Endothelial cell of umbilical vein (primary cell): ENCODE data around the gene KIF1B. TPM values are rescaled to one million over a fixed set of nuclear protein-coding genes. Genes with fewer than 3 reads are reported as not detected.

ENCODE experiments used
- BruUV-seq: library from RNA; stranded (reverse); fragments of 400-500 nt; replicated peaks from 2 replicates; lab custom pipeline; 2021; lab: Mats Ljungman, UMichigan
- CTCF ChIA-PET: fragments of 300-600, 350-600 bp; sonication (Branson Sonifier 250); formaldehyde crosslinking; loops from one replicate; lab custom pipeline; 2021; ENCODE audit warnings: antibody characterized with exemption, inconsistent platforms; lab: Charles Lee
- POLR2A ChIA-PET: fragments of 300-600, 350-600 bp; sonication (Branson Sonifier 250); formaldehyde crosslinking; loops from one replicate; lab custom pipeline; 2021; ENCODE audit warnings: antibody characterized with exemption, inconsistent platforms; lab: Charles Lee
- DNase-seq: peaks from one replicate; pipeline ENCODE4 v3.0.0-alpha.2; 2011; ENCODE audit warnings: low read depth, low spot score
- FAIRE-seq: peaks from 2 replicates; lab custom pipeline; 2011; peaks lifted over from hg19 to GRCh38; lab: Jason Lieb, UNC
- H2AFZ ChIP-seq: 2 replicates; pipeline ENCODE4 v1.6.0; 2012; ENCODE audit warnings: low read depth, low read length, control low read depth, inconsistent platforms
- H3K27ac ChIP-seq: 2 replicates; pipeline ENCODE4 v1.5.1; 2011; ENCODE audit warnings: low read depth, mild to moderate bottlenecking, control low read depth, low read length, moderate library complexity; ENCODE audit not compliant: insufficient read depth
- H3K27me3 ChIP-seq, 2 experiments: 2 replicates each; pipeline versions ENCODE4 v1.6.0 to v1.6.1; 2011; ENCODE audit warnings: low read length in 2 of 2, mixed read lengths in 1 of 2; ENCODE audit not compliant: control insufficient read depth in 2 of 2, insufficient read depth in 2 of 2
- H3K36me3 ChIP-seq, 2 experiments: 2 replicates in 1 of 2; 3 replicates in 1 of 2; pipeline ENCODE4 v1.5.1; 2011; ENCODE audit warnings: low read length in 2 of 2, mild to moderate bottlenecking in 1 of 2, moderate library complexity in 1 of 2; ENCODE audit not compliant: control insufficient read depth in 2 of 2, insufficient read depth in 2 of 2; ENCODE audit errors: extremely low read depth in 1 of 2
- H3K4me1 ChIP-seq: 3 replicates; pipeline ENCODE4 v1.5.1; 2011; ENCODE audit warnings: mild to moderate bottlenecking, low read length; ENCODE audit not compliant: control insufficient read depth, insufficient read depth; ENCODE audit errors: extremely low read depth
- H3K4me2 ChIP-seq: 2 replicates; pipeline ENCODE4 v1.6.1; 2011; ENCODE audit warnings: low read length, control low read depth, mixed read lengths; ENCODE audit not compliant: insufficient read depth
- H3K4me3 ChIP-seq, 3 experiments: fragments of 200-600 bp in 1 of 3; sonication (generic), shearing (Covaris generic) in 1 of 3; replicated peaks in 1 of 3; 2 replicates each; pipeline ENCODE4 v1.5.1; 2011 to 2016; ENCODE audit warnings: control low read depth in 3 of 3, low read length in 3 of 3, mild to moderate bottlenecking in 2 of 3, inconsistent platforms in 1 of 3, low read depth in 1 of 3, moderate library complexity in 1 of 3; ENCODE audit not compliant: insufficient read depth in 1 of 3
- H3K79me2 ChIP-seq: 2 replicates; pipeline ENCODE4 v1.6.0; 2012; ENCODE audit warnings: low read length, inconsistent platforms; ENCODE audit not compliant: control insufficient read depth, insufficient read depth
- H3K9ac ChIP-seq: replicated peaks from 2 replicates; pipeline ENCODE3; 2011; ENCODE audit warnings: low read length, control low read depth; ENCODE audit not compliant: insufficient read depth; ENCODE audit errors: extremely low read depth
- H3K9me1 ChIP-seq: replicated peaks from 3 replicates; pipeline ENCODE4 v1.6.0; 2011; ENCODE audit warnings: mild to moderate bottlenecking, low read length; ENCODE audit not compliant: control insufficient read depth, insufficient read depth; ENCODE audit errors: extremely low read depth
- H3K9me3 ChIP-seq: replicated peaks from 2 replicates; pipeline ENCODE4 v1.5.1; 2012; ENCODE audit warnings: low read length, inconsistent platforms; ENCODE audit not compliant: control insufficient read depth, insufficient read depth
- H4K20me1 ChIP-seq: replicated peaks from 2 replicates; pipeline ENCODE3; 2011; ENCODE audit warnings: mild to moderate bottlenecking, low read length; ENCODE audit not compliant: control insufficient read depth, insufficient read depth; ENCODE audit errors: extremely low read depth
- EZH2 ChIP-seq: IDR thresholded peaks from 2 replicates; pipeline ENCODE4 v1.6.1; 2012; ENCODE audit warnings: borderline replicate concordance, low read depth, mild to moderate bottlenecking, moderate library complexity, low read length, inconsistent platforms; ENCODE audit not compliant: severe bottlenecking
- FOS ChIP-seq: IDR thresholded peaks from 2 replicates; pipeline ENCODE4 v1.6.1; 2011; ENCODE audit warnings: mild to moderate bottlenecking, low read length, moderate library complexity, borderline replicate concordance; ENCODE audit not compliant: insufficient read depth
- GATA2 ChIP-seq: IDR thresholded peaks from 2 replicates; pipeline ENCODE4 v1.7.0; 2011; ENCODE audit warnings: low read depth, mild to moderate bottlenecking, moderate library complexity, mixed read lengths, low read length; ENCODE audit not compliant: insufficient read length, insufficient read depth
- JUN ChIP-seq: IDR thresholded peaks from 2 replicates; pipeline ENCODE4 v1.6.1; 2011; ENCODE audit warnings: borderline replicate concordance, low read depth; ENCODE audit not compliant: insufficient read length, insufficient read depth
- MAX ChIP-seq: IDR thresholded peaks from 2 replicates; pipeline ENCODE4 v1.6.1; 2011; ENCODE audit not compliant: insufficient read depth, insufficient read length
- MYC ChIP-seq: IDR thresholded peaks from one replicate; pipeline ENCODE4 v1.6.1; 2011; ENCODE audit warnings: mild to moderate bottlenecking, low read depth, low read length
- POLR2A ChIP-seq: IDR thresholded peaks from 2 replicates; pipeline ENCODE4 v1.6.1; 2012; ENCODE audit warnings: low read depth, mild to moderate bottlenecking, control low read depth, low read length
- POLR2AphosphoS5 ChIP-seq: IDR thresholded peaks from 2 replicates; pipeline ENCODE4 v1.6.1; 2012; ENCODE audit warnings: low read depth, mild to moderate bottlenecking, control low read depth, low read length, moderate library complexity; ENCODE audit not compliant: insufficient read depth
- dilution Hi-C: fragments of 300-500 bp; cut with MboI; formaldehyde crosslinking; loops from one replicate; pipeline ENCODE4 v1.15.0; 2019; ENCODE audit warnings: low sequenced_read_pairs; ENCODE audit not compliant: extremely low pct_ligation_motif_present
- intact Hi-C: fragments of 100-400 bp; cut with micrococcal nuclease; formaldehyde crosslinking; loops from one replicate; pipeline ENCODE4 v1.10.0; 2022
- polyA plus RNA-seq, 4 experiments: library from polyadenylated mRNA; depleted of rRNA in 3 of 4; stranded (reverse) in 3 of 4; unstranded in 1 of 4; fragments of >200 nt; gene quantifications; 2 replicates each; pipeline versions ENCODE4 v1.2.1 to v1.2.3, GENCODE V29; 2011 to 2012; ENCODE audit warnings: missing spikeins in 1 of 4
- total RNA-seq: library from RNA; stranded (reverse); gene quantifications from 2 replicates; pipeline ENCODE4 v1.2.3, GENCODE V29; 2021
- TF ChIP-seq, protein P1 (sequence below), 2 donors: IDR thresholded peaks; 1 replicate in 1 of 2; 2 replicates in 1 of 2; pipeline ENCODE4 v1.5.1; 2011; ENCODE audit warnings: low read length in 2 of 2, mild to moderate bottlenecking in 2 of 2, moderate library complexity in 2 of 2, control low read depth in 1 of 2, inconsistent platforms in 1 of 2, low read depth in 1 of 2; ENCODE audit not compliant: insufficient read depth in 1 of 2; ENCODE audit errors: extremely low read depth in 1 of 2

The KIF1B gene
- total and polyA plus RNA-seq, 2 donors (not counting 3 experiments of a cell fraction or from before 2014, with no cell fraction given): 14.8 to 58.6 TPM

DNA sequence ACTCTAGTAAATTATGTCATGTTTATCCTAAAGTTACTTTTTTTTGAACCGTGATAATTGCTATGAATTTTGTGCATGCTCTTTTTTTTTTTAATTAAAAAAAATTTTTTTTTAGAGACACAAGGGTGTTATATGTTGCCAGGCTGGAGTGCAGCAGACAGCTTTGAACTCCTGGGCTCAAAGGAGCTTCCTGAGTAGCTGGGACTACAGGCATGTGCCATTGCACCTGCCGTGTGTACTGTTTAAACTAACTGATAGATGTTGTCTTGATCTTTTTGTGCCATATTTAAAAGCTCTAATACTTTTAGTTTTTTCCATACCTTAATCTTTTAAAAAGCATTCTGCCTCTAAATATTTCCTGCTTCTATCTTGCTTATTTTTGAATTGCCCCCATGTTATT is 60.7 kb downstream of the KIF1B start:
- H3K4me3 ChIP-seq: no peak overlapping the region
- peaks cover 3 to 4% of the 10 kb centered on the region in 2 experiments for H3K36me3 ChIP-seq

More for the DNA sequence above, 60.7 kb downstream of the KIF1B start:
- dilution Hi-C loops (no loop called here), intact Hi-C loops (no loop called here)
- BruUV-seq: no TSS peak
- H2AFZ ChIP-seq: no peak overlapping the region
- POLR2A ChIA-PET: no interaction called here
- H4K20me1 ChIP-seq: peaks cover 2% of the 10 kb centered on the region
- no peak overlapping the region for H3K9ac ChIP-seq
- H3K9me3 ChIP-seq: no peaks in the 10 kb centered on the region
- peaks cover 2% of the 10 kb centered on the region for H3K79me2 ChIP-seq
- no peak overlapping the region for H3K27ac ChIP-seq
- H3K9me1 ChIP-seq: no peaks in the 10 kb centered on the region
- H3K4me1 ChIP-seq: no peaks in the 10 kb centered on the region
- H3K4me2 ChIP-seq: no peak overlapping the region
- DNase-seq (no peak), FAIRE-seq (no peak)
- CTCF ChIA-PET: interaction anchor here (1.0 to 2.0 kb wide), 3 partner anchors 9 to 61 kb away, joined by 3 to 4 read pairs (median 3); no protein-coding TSS in a partner anchor
- TF ChIP-seq, protein P1, sequence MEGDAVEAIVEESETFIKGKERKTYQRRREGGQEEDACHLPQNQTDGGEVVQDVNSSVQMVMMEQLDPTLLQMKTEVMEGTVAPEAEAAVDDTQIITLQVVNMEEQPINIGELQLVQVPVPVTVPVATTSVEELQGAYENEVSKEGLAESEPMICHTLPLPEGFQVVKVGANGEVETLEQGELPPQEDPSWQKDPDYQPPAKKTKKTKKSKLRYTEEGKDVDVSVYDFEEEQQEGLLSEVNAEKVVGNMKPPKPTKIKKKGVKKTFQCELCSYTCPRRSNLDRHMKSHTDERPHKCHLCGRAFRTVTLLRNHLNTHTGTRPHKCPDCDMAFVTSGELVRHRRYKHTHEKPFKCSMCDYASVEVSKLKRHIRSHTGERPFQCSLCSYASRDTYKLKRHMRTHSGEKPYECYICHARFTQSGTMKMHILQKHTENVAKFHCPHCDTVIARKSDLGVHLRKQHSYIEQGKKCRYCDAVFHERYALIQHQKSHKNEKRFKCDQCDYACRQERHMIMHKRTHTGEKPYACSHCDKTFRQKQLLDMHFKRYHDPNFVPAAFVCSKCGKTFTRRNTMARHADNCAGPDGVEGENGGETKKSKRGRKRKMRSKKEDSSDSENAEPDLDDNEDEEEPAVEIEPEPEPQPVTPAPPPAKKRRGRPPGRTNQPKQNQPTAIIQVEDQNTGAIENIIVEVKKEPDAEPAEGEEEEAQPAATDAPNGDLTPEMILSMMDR (IDR thresholded peaks at IDR 0.05; ENCODE audit: extremely low read depth in 1 of 2, insufficient read depth in 1 of 2, low read depth in 1 of 2, low read length in 2 of 2): no peak
- TF ChIP-seq MYC (no peak), POLR2AphosphoS5 (no peak), JUN (no peak), GATA2 (no peak), FOS (no peak), EZH2 (no peak), POLR2A (no peak), MAX (no peak)
- no peaks in the 10 kb centered on the region for H3K27me3 ChIP-seq
